GM18502 (cell line): ENCODE data around the gene ICAM1.
"Not testable (repeated sequence)": the region's sequence is repeated elsewhere in the genome, so short reads cannot be mapped to it uniquely, and the experiment has no call there.

Source experiments
- ATAC-seq: cut with Tn5 transposase; IDR thresholded peaks from one replicate; pipeline ENCODE4 v1.9.1; 2021; ENCODE audit warnings: mild to moderate bottlenecking; ENCODE audit not compliant: unreplicated experiment, poor library complexity

The ICAM1 gene

GRCh38 chr19:10270616-10271394 lies at the start of gene ICAM1:
Gene ICAM1, plus strand, starts transcription at chr19:10271120. Its CDS starts 40 bp downstream, at chr19:10271160.
- ATAC-seq = peak; percentile 45

GRCh38 chr19:10222201-10222890 lies 48.6 kb upstream of the ICAM1 start:
- no peak for ATAC-seq

GRCh38 chr19:10223488-10224213 lies 47.3 kb upstream of the ICAM1 start:
- ATAC-seq = no peak

- ATAC-seq = no peak
These were observed 46.6 kb upstream of the ICAM1 start for GRCh38 chr19:10224337-10224736.

- ATAC-seq = no peak
These were observed 44.9 kb upstream of the ICAM1 start for GRCh38 chr19:10226021-10226375.

- ATAC-seq = no peak
These were observed 44.4 kb upstream of the ICAM1 start for GRCh38 chr19:10226376-10227025.

GRCh38 chr19:10227026-10227971 lies 43.6 kb upstream of the ICAM1 start:
- no peak for ATAC-seq

- ATAC-seq = no peak
These were observed 42.5 kb upstream of the ICAM1 start for GRCh38 chr19:10228393-10228792.

GRCh38 chr19:10228920-10229319 lies 42.0 kb upstream of the ICAM1 start:
- ATAC-seq = no peak

GRCh38 chr19:10230173-10230860 lies 40.6 kb upstream of the ICAM1 start:
- ATAC-seq = peak; percentile 13

GRCh38 chr19:10230861-10231611 lies 39.9 kb upstream of the ICAM1 start, which contains the start of gene S1PR2:
Gene S1PR2, minus strand, starts transcription at chr19:10231331. Its CDS starts 6,426 bp downstream, at chr19:10224905.
- ATAC-seq = peak; percentile 44

- ATAC-seq = no peak
These were observed 39.2 kb upstream of the ICAM1 start for GRCh38 chr19:10231612-10232228.

GRCh38 chr19:10233946-10234345 lies 37.0 kb upstream of the ICAM1 start:
- no peak for ATAC-seq

- no peak for ATAC-seq
These were observed 35.9 kb upstream of the ICAM1 start for GRCh38 chr19:10235003-10235402.

GRCh38 chr19:10235409-10235808 lies 35.5 kb upstream of the ICAM1 start:
- ATAC-seq = not testable (repeated sequence)

GRCh38 chr19:10237702-10238101 lies 33.2 kb upstream of the ICAM1 start:
- no peak for ATAC-seq

- no peak for ATAC-seq
These were observed 32.6 kb upstream of the ICAM1 start for GRCh38 chr19:10238172-10238783.
